Cardiac muscle cell (in vitro differentiated cells and primary cell): ENCODE measurements around the gene CCDC136. TPM values are rescaled to one million over a fixed set of nuclear protein-coding genes. Genes with fewer than 3 reads are reported as not detected.

Source experiments
- DNase-seq, 2 donors: peaks; one replicate each; pipeline versions ENCODE4 v3.0.0 to v3.0.0-alpha.2; 2010 to 2017; ENCODE audit warnings: low read depth in 1 of 2, low spot score in 1 of 2
- H3K27ac ChIP-seq: fragments of 200-600 bp; sonication (generic); 2 replicates; pipeline ENCODE4 v1.5.1; 2016
- H3K27me3 ChIP-seq: fragments of 200-600 bp; sonication (generic); 2 replicates; pipeline ENCODE4 v1.6.0; 2016; ENCODE audit warnings: control low read depth
- H3K36me3 ChIP-seq: fragments of 200-600 bp; sonication (generic); 2 replicates; pipeline ENCODE4 v1.5.1; 2016; ENCODE audit warnings: control low read depth
- H3K4me1 ChIP-seq: fragments of 200-600 bp; sonication (generic); 2 replicates; pipeline ENCODE4 v1.8.1; 2017; ENCODE audit warnings: low read depth, mild to moderate bottlenecking, mixed run types
- H3K4me3 ChIP-seq: fragments of 200-600 bp; sonication (generic); 2 replicates; pipeline ENCODE4 v1.5.1; 2016; ENCODE audit warnings: mild to moderate bottlenecking
- H3K9me3 ChIP-seq: fragments of 200-600 bp; sonication (generic); 2 replicates; pipeline ENCODE4 v1.5.1; 2017; ENCODE audit warnings: low read depth, mild to moderate bottlenecking, control low read depth
- CTCF ChIP-seq: IDR thresholded peaks from 2 replicates; pipeline ENCODE4 v1.5.1; 2012; ENCODE audit warnings: low read depth, mild to moderate bottlenecking, low read length
- polyA plus RNA-seq: library from polyadenylated mRNA; unstranded; fragments of >200 nt; fragmentation: Nextera tagmentation; extraction: Ambion mirVana; gene quantifications from 2 replicates; pipeline ENCODE4 v1.2.1, GENCODE V29; 2016
- total RNA-seq: library from RNA; depleted of rRNA; stranded (reverse); fragments of >200 nt; gene quantifications from 2 replicates; pipeline ENCODE4 v1.2.3, GENCODE V29; 2016

The CCDC136 gene
- total and polyA plus RNA-seq, 2 experiments from 2014 or later: 10.7 to 26.4 TPM

GRCh38 chr7:128815289-128815942 lies 23.6 kb downstream of the CCDC136 start:
- no peak for TF ChIP-seq CTCF
- Histone ChIP-seq H3K9me3 (no peaks in the 10 kb centered on the region), H3K36me3 (no peaks in the 10 kb centered on the region), H3K27me3 (no peaks in the 10 kb centered on the region), H3K4me3 (no peak overlapping the region), H3K27ac (no peak overlapping the region), H3K4me1 (peaks cover 19% of the 10 kb centered on the region)
- no peak for DNase-seq

- Histone ChIP-seq H3K27ac (no peak overlapping the region), H3K4me1 (peaks cover 9% of the 10 kb centered on the region), H3K9me3 (no peaks in the 10 kb centered on the region), H3K4me3 (no peak overlapping the region), H3K27me3 (no peaks in the 10 kb centered on the region), H3K36me3 (no peaks in the 10 kb centered on the region)
- no peak for TF ChIP-seq CTCF
- DNase-seq: no peak
Observed at GRCh38 chr7:128818694-128819093, 26.9 kb downstream of the CCDC136 start.

GRCh38 chr7:128821724-128822123 lies 30.0 kb downstream of the CCDC136 start:
- Histone ChIP-seq H3K27me3 (no peaks in the 10 kb centered on the region), H3K36me3 (no peaks in the 10 kb centered on the region), H3K9me3 (no peaks in the 10 kb centered on the region), H3K4me1 (peaks cover 20% of the 10 kb centered on the region), H3K27ac (no peak overlapping the region), H3K4me3 (no peak overlapping the region)
- DNase-seq: no peak
- no peak for TF ChIP-seq CTCF

GRCh38 chr7:128826512-128826911 lies 34.7 kb downstream of the CCDC136 start:
- Histone ChIP-seq H3K4me1 (peaks cover 43% of the 10 kb centered on the region), H3K27me3 (no peaks in the 10 kb centered on the region), H3K36me3 (no peaks in the 10 kb centered on the region), H3K4me3 (no peak overlapping the region), H3K9me3 (no peaks in the 10 kb centered on the region), H3K27ac (peak overlapping the region; percentile 99)
- TF ChIP-seq CTCF: no peak
- DNase-seq: no peak

- DNase-seq: no peak
- no peak for TF ChIP-seq CTCF
- Histone ChIP-seq H3K4me1 (peaks cover 43% of the 10 kb centered on the region), H3K27me3 (no peaks in the 10 kb centered on the region), H3K27ac (peak overlapping the region; percentile 99), H3K36me3 (no peaks in the 10 kb centered on the region), H3K9me3 (no peaks in the 10 kb centered on the region), H3K4me3 (no peak overlapping the region)
Observed at GRCh38 chr7:128826916-128827247, 35.1 kb downstream of the CCDC136 start.
